Endodermal cell (in vitro differentiated cells): ENCODE data around the gene IFNLR1. TPM values are rescaled to one million over a fixed set of nuclear protein-coding genes. Genes with fewer than 3 reads are reported as not detected.

Experiments
- DNase-seq: peaks from one replicate; pipeline ENCODE4 v3.0.0-alpha.2; 2017
- H3K27ac ChIP-seq: 2 replicates; pipeline ENCODE4 v1.5.1; 2013; ENCODE audit warnings: mild to moderate bottlenecking, low read depth, low read length, moderate library complexity
- H3K27me3 ChIP-seq: 2 replicates; pipeline ENCODE4 v1.6.1; 2013; ENCODE audit warnings: mild to moderate bottlenecking, low read length, moderate library complexity; ENCODE audit not compliant: insufficient read depth, control insufficient read depth, poor library complexity, severe bottlenecking
- H3K36me3 ChIP-seq: 2 replicates; pipeline ENCODE4 v1.7.0; 2013; ENCODE audit warnings: mild to moderate bottlenecking, low read length, moderate library complexity; ENCODE audit not compliant: control insufficient read depth, insufficient read depth
- H3K4me1 ChIP-seq: one replicate; pipeline ENCODE4 v1.7.0; 2013; ENCODE audit warnings: low read length; ENCODE audit not compliant: control insufficient read depth, insufficient read depth
- H3K4me3 ChIP-seq: 2 replicates; pipeline ENCODE4 v1.5.1; 2013; ENCODE audit warnings: mild to moderate bottlenecking, low read length, moderate library complexity
- H3K9ac ChIP-seq: 2 replicates; pipeline ENCODE4 v1.6.1; 2013; ENCODE audit warnings: mild to moderate bottlenecking, low read length, moderate library complexity; ENCODE audit not compliant: poor library complexity, severe bottlenecking; ENCODE audit errors: extremely low read depth
- H3K9me3 ChIP-seq: 2 replicates; pipeline ENCODE4 v1.6.1; 2013; ENCODE audit warnings: mild to moderate bottlenecking, low read length, moderate library complexity; ENCODE audit not compliant: control insufficient read depth
- H3K27ac Mint-ChIP-seq: 2 replicates; pipeline ENCODE4 v1.8.0; 2020; ENCODE audit warnings: mixed read lengths
- H3K27me3 Mint-ChIP-seq: 2 replicates; pipeline ENCODE4 v1.8.0; 2021; ENCODE audit warnings: mild to moderate bottlenecking, mixed read lengths; ENCODE audit not compliant: insufficient read depth
- H3K36me3 Mint-ChIP-seq: 2 replicates; pipeline ENCODE4 v1.8.0; 2020; ENCODE audit warnings: low read depth, mixed read lengths
- H3K4me1 Mint-ChIP-seq: 2 replicates; pipeline ENCODE4 v1.8.0; 2020; ENCODE audit warnings: mixed read lengths
- H3K4me3 Mint-ChIP-seq: 2 replicates; pipeline ENCODE4 v1.8.0; 2020; ENCODE audit warnings: mild to moderate bottlenecking, moderate library complexity, mixed read lengths
- H3K9me3 Mint-ChIP-seq: 2 replicates; pipeline ENCODE4 v1.8.0; 2020; ENCODE audit warnings: mild to moderate bottlenecking, mixed read lengths
- CTCF ChIP-seq: fragments of 200-600 bp; sonication (generic); conservative IDR thresholded peaks from 2 replicates; pipeline ENCODE4 v1.5.0; 2021; ENCODE audit warnings: antibody characterized with exemption, mild to moderate bottlenecking
- WGBS, 2 experiments: methylation state at CpG; one replicate each; pipeline versions ENCODE4 v1.1.5 to v1.1.7; 2013; ENCODE audit warnings: missing lambda C conversion rate in 2 of 2, mixed read lengths in 1 of 2; ENCODE audit not compliant: insufficient coverage in 1 of 2, insufficient read length in 1 of 2; 5-methylcytosine and 5-hydroxymethylcytosine counted together
- total RNA-seq, 2 donors: library from RNA; stranded (reverse); fragmentation: NEBNext Ultra II Directional in 1 of 2; extraction: Animal tissue kit (Norgen Biotek cat#: 25700) in 1 of 2; gene quantifications; 2 replicates in 1 of 2; 3 replicates in 1 of 2; pipeline ENCODE4 v1.2.1, GENCODE V29; 2021

IFNLR1 gene
- total RNA-seq, 2 donors from 2014 or later = 12.1 to 13.0 TPM

DNA sequence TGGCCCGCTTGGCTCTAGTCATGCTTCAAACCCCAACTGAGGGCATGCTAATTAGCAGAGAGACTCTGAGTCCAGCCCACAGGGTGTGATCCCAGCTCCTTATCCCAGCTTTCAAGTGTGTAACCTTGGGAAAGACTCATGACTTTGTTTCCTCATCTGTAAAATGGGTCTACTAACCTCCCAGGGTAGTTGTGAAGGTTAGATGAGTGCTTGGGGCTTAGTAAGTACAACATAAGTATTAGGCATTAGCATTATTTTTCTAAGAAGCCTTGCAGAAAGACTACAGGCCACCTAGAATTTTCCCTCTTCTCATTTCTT, 78.0 kb downstream of the IFNLR1 start:
- peaks cover 12% of the 10 kb centered on the region for H3K4me1 Mint-ChIP-seq
- H3K36me3 ChIP-seq = no peaks in the 10 kb centered on the region
- H3K4me3 Mint-ChIP-seq = no peak overlapping the region
- H3K9me3 Mint-ChIP-seq = no peaks in the 10 kb centered on the region
- no peak for TF ChIP-seq CTCF
- no peaks in the 10 kb centered on the region for H3K9me3 ChIP-seq
- H3K27ac Mint-ChIP-seq = no peak overlapping the region
- H3K27me3 ChIP-seq = peaks cover 16% of the 10 kb centered on the region
- DNase-seq = no peak
- no peaks in the 10 kb centered on the region for H3K27me3 Mint-ChIP-seq
- H3K4me1 ChIP-seq = no peaks in the 10 kb centered on the region
- WGBS, 2 experiments = 89 to 97% methylated on average over 1 of the region's 1 CpG
- H3K27ac ChIP-seq = no peak overlapping the region
- no peak overlapping the region for H3K9ac ChIP-seq
- H3K4me3 ChIP-seq = no peak overlapping the region
- H3K36me3 Mint-ChIP-seq = no peaks in the 10 kb centered on the region

GRCh38 chr1:24108334-24109165, 78.5 kb downstream of the IFNLR1 start:
- Histone ChIP-seq H3K27me3 (peaks cover 11% of the 10 kb centered on the region), H3K4me3 (no peak overlapping the region), H3K4me1 (no peaks in the 10 kb centered on the region), H3K9me3 (no peaks in the 10 kb centered on the region), H3K27ac (no peak overlapping the region), H3K9ac (no peak overlapping the region), H3K36me3 (no peaks in the 10 kb centered on the region)
- 91 to 95% methylated on average over 12 to 22 of the region's 22 CpGs for WGBS, 2 experiments
- H3K4me1 Mint-ChIP-seq = peaks cover 15% of the 10 kb centered on the region
- no peak for DNase-seq
- no peak overlapping the region for H3K4me3 Mint-ChIP-seq
- H3K27ac Mint-ChIP-seq = no peak overlapping the region
- TF ChIP-seq CTCF = no peak
- no peaks in the 10 kb centered on the region for H3K27me3 Mint-ChIP-seq
- H3K9me3 Mint-ChIP-seq = no peaks in the 10 kb centered on the region
- H3K36me3 Mint-ChIP-seq = no peaks in the 10 kb centered on the region

- WGBS, 2 experiments = 82 to 88% methylated on average over 3 to 18 of the region's 18 CpGs
- no peak overlapping the region for H3K9ac ChIP-seq
- H3K27me3 ChIP-seq = peaks cover 9% of the 10 kb centered on the region
- H3K27ac Mint-ChIP-seq = peak overlapping the region; percentile 68
- no peaks in the 10 kb centered on the region for H3K9me3 ChIP-seq
- no peak overlapping the region for H3K27ac ChIP-seq
- no peaks in the 10 kb centered on the region for H3K36me3 ChIP-seq
- H3K4me1 ChIP-seq = no peaks in the 10 kb centered on the region
- no peak overlapping the region for H3K4me3 ChIP-seq
- DNase-seq = no peak
- H3K27me3 Mint-ChIP-seq = no peaks in the 10 kb centered on the region
- H3K36me3 Mint-ChIP-seq = no peaks in the 10 kb centered on the region
- no peaks in the 10 kb centered on the region for H3K9me3 Mint-ChIP-seq
- peaks cover 19% of the 10 kb centered on the region for H3K4me1 Mint-ChIP-seq
- no peak overlapping the region for H3K4me3 Mint-ChIP-seq
- no peak for TF ChIP-seq CTCF
Observed at GRCh38 chr1:24107462-24108138, 79.5 kb downstream of the IFNLR1 start.
